SH-SY5Y (cell line): ENCODE measurements around the gene ZNF281.

Source experiments
- GATA2 ChIP-seq: IDR thresholded peaks from 2 replicates; pipeline ENCODE4 v1.6.1; 2011; ENCODE audit warnings: mild to moderate bottlenecking, low read depth, low read length
- GATA3 ChIP-seq: IDR thresholded peaks from 2 replicates; pipeline ENCODE4 v1.6.1; 2011; ENCODE audit warnings: low read depth, mild to moderate bottlenecking, low read length, moderate library complexity

DNA sequence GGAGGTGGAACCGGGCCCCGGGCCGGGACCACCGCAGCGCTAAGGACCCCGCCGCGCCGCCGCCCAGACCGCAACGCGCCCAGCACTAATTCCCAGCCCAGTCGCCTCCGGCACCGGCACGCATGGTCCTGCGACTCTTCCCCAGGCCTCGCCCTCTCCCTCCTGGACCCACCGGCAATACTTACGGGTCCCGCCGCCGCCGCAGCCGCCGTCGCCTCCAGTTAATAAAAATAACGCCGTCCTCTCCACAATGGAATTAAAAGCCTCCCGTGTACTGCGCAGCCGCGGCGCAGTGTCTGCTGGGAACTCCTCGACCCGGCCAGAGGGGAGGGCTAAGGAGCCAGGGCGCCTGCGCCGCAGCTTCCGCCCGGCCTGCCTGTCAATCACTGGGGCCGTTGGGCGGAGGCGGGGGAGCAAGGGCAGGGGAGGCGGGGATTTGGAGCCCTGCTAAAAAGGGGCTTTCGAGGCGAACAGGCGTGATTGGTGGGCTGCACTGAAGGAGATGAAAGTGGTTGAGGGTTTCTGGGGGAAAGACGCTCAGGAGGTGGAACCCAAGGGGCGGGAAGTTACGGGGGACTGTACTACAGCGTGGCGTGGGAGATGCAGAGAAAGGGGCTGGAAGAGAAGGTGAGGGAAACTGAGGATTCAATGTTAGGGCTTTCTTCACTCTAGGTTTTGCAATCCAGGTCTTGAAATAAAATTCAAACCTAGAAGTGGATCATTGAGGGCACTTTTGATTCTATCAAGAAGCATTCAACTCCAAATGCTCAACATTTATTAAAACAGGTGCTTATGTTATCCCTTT lies at the start of gene ZNF281:
- TF ChIP-seq GATA2 (no peak), GATA3 (no peak)
